ENCODE measurements around the gene CST9L. TPM values are rescaled to one million over a fixed set of nuclear protein-coding genes. Genes with fewer than 3 reads are reported as not detected.

Gene CST9L
- polyA plus RNA-seq, 4 donors: not detected

GRCh38 chr20:23564927-23565326 is 3.4 kb downstream of the CST9L start:
- FAIRE-seq: no peak
- 59 to 68% (median 61%) methylated on average over 3 of the region's 3 CpGs for WGBS, 3 donors

GRCh38 chr20:23562721-23563342 is 5.5 kb downstream of the CST9L start:
- WGBS, 3 donors: 77 to 89% (median 86%) methylated on average over 1 of the region's 1 CpG
- H3K4me1 ChIP-seq (ENCODE audit: control insufficient read depth in 3 of 3, insufficient read depth in 2 of 3, low read depth in 1 of 3, low read length in 2 of 3): no peaks in the 10 kb centered on the region
- FAIRE-seq: no peak
- H3K4me3 ChIP-seq (ENCODE audit: low read depth in 1 of 3, low read length in 3 of 3): no peak overlapping the region
- H3K36me3 ChIP-seq (ENCODE audit: control insufficient read depth in 3 of 3, insufficient read depth in 2 of 3, low read depth in 1 of 3, low read length in 3 of 3): no peaks in the 10 kb centered on the region
- no peaks in the 10 kb centered on the region for H3K27me3 ChIP-seq (ENCODE audit: control insufficient read depth in 3 of 3, insufficient read depth in 3 of 3, low read length in 3 of 3)
- peaks cover 0 to 16% of the 10 kb centered on the region in 2 donors for H3K9me3 ChIP-seq (ENCODE audit: control insufficient read depth in 2 of 2, insufficient read depth in 1 of 2, low read depth in 1 of 2, low read length in 1 of 2)
- H3K27ac ChIP-seq (ENCODE audit: low read depth in 1 of 3, low read length in 2 of 3): no peak overlapping the region
- no peak for DNase-seq

More at GRCh38 chr20:23564927-23565326, 3.4 kb downstream of the CST9L start:
- no peaks in the 10 kb centered on the region for H3K4me1 ChIP-seq (ENCODE audit: control insufficient read depth in 3 of 3, insufficient read depth in 2 of 3, low read depth in 1 of 3, low read length in 2 of 3)
- DNase-seq: no peak
- no peak overlapping the region for H3K4me3 ChIP-seq (ENCODE audit: low read depth in 1 of 3, low read length in 3 of 3)
- peaks cover 0 to 16% of the 10 kb centered on the region in 2 donors for H3K9me3 ChIP-seq (ENCODE audit: control insufficient read depth in 2 of 2, insufficient read depth in 1 of 2, low read depth in 1 of 2, low read length in 1 of 2)
- H3K27me3 ChIP-seq (ENCODE audit: control insufficient read depth in 3 of 3, insufficient read depth in 3 of 3, low read length in 3 of 3): no peaks in the 10 kb centered on the region
- H3K27ac ChIP-seq (ENCODE audit: low read depth in 1 of 3, low read length in 2 of 3): no peak overlapping the region
- H3K36me3 ChIP-seq (ENCODE audit: control insufficient read depth in 3 of 3, insufficient read depth in 2 of 3, low read depth in 1 of 3, low read length in 3 of 3): no peaks in the 10 kb centered on the region

DNA sequence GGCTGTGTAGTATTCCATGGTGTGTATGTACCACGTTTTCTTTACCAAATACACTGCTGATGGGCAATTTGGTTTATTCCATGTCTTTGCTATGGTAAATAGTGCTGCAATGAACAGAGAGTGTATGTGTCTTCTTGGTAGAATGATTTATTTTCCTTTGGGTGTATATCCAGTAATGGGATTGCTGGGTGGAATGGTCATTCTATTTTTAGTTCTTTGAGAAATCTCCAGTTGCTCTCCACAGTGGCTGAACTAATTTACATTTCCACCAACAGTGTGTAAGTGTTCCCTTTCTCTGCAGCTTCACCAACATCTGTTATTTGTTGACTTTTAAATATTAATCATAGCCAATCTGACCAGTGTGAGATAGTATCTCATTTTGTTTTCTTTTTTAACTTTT is 13.9 kb downstream of the CST9L start:
- no peaks in the 10 kb centered on the region for H3K27me3 ChIP-seq (ENCODE audit: control insufficient read depth in 3 of 3, insufficient read depth in 3 of 3, low read length in 3 of 3)
- no peaks in the 10 kb centered on the region for H3K4me1 ChIP-seq (ENCODE audit: control insufficient read depth in 3 of 3, insufficient read depth in 2 of 3, low read depth in 1 of 3, low read length in 2 of 3)
- H3K27ac ChIP-seq (ENCODE audit: low read depth in 1 of 3, low read length in 2 of 3): no peak overlapping the region
- FAIRE-seq: no peak
- no peak for DNase-seq
- no peaks in the 10 kb centered on the region for H3K9me3 ChIP-seq (ENCODE audit: control insufficient read depth in 2 of 2, insufficient read depth in 1 of 2, low read depth in 1 of 2, low read length in 1 of 2)
- H3K36me3 ChIP-seq (ENCODE audit: control insufficient read depth in 3 of 3, insufficient read depth in 2 of 3, low read depth in 1 of 3, low read length in 3 of 3): no peaks in the 10 kb centered on the region
- 24 to 61% (median 33%) methylated on average over 1 of the region's 1 CpG for WGBS, 3 donors
- no peak overlapping the region for H3K4me3 ChIP-seq (ENCODE audit: low read depth in 1 of 3, low read length in 3 of 3)

DNA sequence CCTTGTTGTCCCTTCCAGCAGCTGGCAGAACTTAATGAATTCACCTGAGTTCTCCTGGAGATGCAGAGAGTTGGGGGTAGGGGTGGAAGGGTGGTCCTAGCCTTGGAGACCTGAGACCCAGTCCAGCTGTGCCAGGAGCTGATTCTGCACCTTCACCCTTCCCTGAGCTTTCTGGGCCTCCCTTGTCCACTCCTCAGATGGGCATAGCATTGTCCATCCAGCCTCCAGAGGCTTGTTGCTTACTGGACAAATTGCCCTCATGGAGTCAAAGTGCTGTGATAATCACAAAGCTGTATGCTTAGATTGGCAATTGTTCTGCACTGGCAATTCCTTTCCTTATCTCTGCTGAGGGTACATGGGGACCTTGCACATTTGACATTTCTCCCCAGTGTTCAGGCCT is 16.5 kb downstream of the CST9L start:
- Histone ChIP-seq H3K27me3 (ENCODE audit: control insufficient read depth in 3 of 3, insufficient read depth in 3 of 3, low read length in 3 of 3) (no peaks in the 10 kb centered on the region), H3K9me3 (ENCODE audit: control insufficient read depth in 2 of 2, insufficient read depth in 1 of 2, low read depth in 1 of 2, low read length in 1 of 2) (no peaks in the 10 kb centered on the region), H3K4me1 (ENCODE audit: control insufficient read depth in 3 of 3, insufficient read depth in 2 of 3, low read depth in 1 of 3, low read length in 2 of 3) (peaks cover 0 to 9% (median 0%) of the 10 kb centered on the region in 3 donors), H3K4me3 (ENCODE audit: low read depth in 1 of 3, low read length in 3 of 3) (no peak overlapping the region), H3K36me3 (ENCODE audit: control insufficient read depth in 3 of 3, insufficient read depth in 2 of 3, low read depth in 1 of 3, low read length in 3 of 3) (no peaks in the 10 kb centered on the region), H3K27ac (ENCODE audit: low read depth in 1 of 3, low read length in 2 of 3) (no peak overlapping the region)
- DNase-seq (no peak), FAIRE-seq (no peak)

DNA sequence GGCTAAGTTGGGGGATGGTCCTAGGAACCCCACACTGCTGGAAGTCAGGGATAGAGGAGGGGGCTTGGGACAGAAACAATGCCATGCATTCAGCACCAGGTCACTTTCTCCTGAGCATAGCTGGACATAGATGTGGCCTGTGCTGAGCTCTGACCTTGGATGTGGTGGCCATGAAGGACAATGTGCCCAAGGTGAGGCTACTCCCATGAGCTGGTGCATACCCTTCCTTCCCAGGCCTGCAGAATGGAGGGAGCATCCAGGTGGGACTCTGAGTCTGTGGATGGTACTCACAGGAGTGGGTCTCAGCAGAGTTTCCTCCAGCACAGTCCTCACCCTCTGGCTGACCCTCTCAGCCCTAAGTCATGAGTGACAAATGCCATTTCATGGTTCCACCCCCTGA is 16.9 kb downstream of the CST9L start:
- Histone ChIP-seq H3K27ac (ENCODE audit: low read depth in 1 of 3, low read length in 2 of 3) (no peak overlapping the region), H3K36me3 (ENCODE audit: control insufficient read depth in 3 of 3, insufficient read depth in 2 of 3, low read depth in 1 of 3, low read length in 3 of 3) (no peaks in the 10 kb centered on the region), H3K4me1 (ENCODE audit: control insufficient read depth in 3 of 3, insufficient read depth in 2 of 3, low read depth in 1 of 3, low read length in 2 of 3) (peaks cover 0 to 9% (median 0%) of the 10 kb centered on the region in 3 donors), H3K9me3 (ENCODE audit: control insufficient read depth in 2 of 2, insufficient read depth in 1 of 2, low read depth in 1 of 2, low read length in 1 of 2) (no peaks in the 10 kb centered on the region), H3K27me3 (ENCODE audit: control insufficient read depth in 3 of 3, insufficient read depth in 3 of 3, low read length in 3 of 3) (no peaks in the 10 kb centered on the region), H3K4me3 (ENCODE audit: low read depth in 1 of 3, low read length in 3 of 3) (no peak overlapping the region)
- no peak for FAIRE-seq
- DNase-seq: no peak

- 53 to 66% (median 66%) methylated on average over 4 of the region's 4 CpGs for WGBS, 3 donors
- H3K27ac ChIP-seq (ENCODE audit: low read depth in 1 of 3, low read length in 2 of 3): no peak overlapping the region
- FAIRE-seq (no peak), DNase-seq (no peak)
- no peak overlapping the region for H3K4me3 ChIP-seq (ENCODE audit: low read depth in 1 of 3, low read length in 3 of 3)
- H3K4me1 ChIP-seq (ENCODE audit: control insufficient read depth in 3 of 3, insufficient read depth in 2 of 3, low read depth in 1 of 3, low read length in 2 of 3): peaks cover 0 to 9% (median 0%) of the 10 kb centered on the region in 3 donors
- no peaks in the 10 kb centered on the region for H3K36me3 ChIP-seq (ENCODE audit: control insufficient read depth in 3 of 3, insufficient read depth in 2 of 3, low read depth in 1 of 3, low read length in 3 of 3)
- no peaks in the 10 kb centered on the region for H3K27me3 ChIP-seq (ENCODE audit: control insufficient read depth in 3 of 3, insufficient read depth in 3 of 3, low read length in 3 of 3)
- no peaks in the 10 kb centered on the region for H3K9me3 ChIP-seq (ENCODE audit: control insufficient read depth in 2 of 2, insufficient read depth in 1 of 2, low read depth in 1 of 2, low read length in 1 of 2)
These were observed 18.1 kb downstream of the CST9L start for GRCh38 chr20:23550227-23550626.

DNA sequence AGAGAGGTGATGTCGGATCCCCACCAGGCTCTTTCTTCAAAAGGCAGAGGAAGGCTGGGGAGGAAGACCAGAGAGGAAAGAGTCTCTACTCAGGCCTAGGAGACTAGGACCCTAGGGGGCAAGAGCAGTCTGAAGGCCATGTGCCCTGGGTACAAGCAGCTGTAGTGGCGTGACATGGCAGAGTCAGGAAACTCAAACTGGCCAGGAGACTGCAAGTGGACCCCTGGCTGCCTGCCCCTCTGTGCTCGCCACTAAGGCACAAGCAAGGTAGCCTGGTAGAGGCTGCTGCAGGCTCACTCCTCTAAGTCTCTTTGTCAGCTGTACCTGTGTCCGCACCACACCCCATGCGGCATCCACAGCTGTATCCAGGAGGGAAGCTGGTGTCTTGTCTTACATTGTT is 19.9 kb downstream of the CST9L start:
- 66 to 70% (median 68%) methylated on average over 5 of the region's 5 CpGs for WGBS, 3 donors
- Histone ChIP-seq H3K9me3 (ENCODE audit: control insufficient read depth in 2 of 2, insufficient read depth in 1 of 2, low read depth in 1 of 2, low read length in 1 of 2) (peaks cover 0 to under 1% of the 10 kb centered on the region in 2 donors), H3K36me3 (ENCODE audit: control insufficient read depth in 3 of 3, insufficient read depth in 2 of 3, low read depth in 1 of 3, low read length in 3 of 3) (no peaks in the 10 kb centered on the region), H3K27ac (ENCODE audit: low read depth in 1 of 3, low read length in 2 of 3) (no peak overlapping the region), H3K4me3 (ENCODE audit: low read depth in 1 of 3, low read length in 3 of 3) (no peak overlapping the region), H3K27me3 (ENCODE audit: control insufficient read depth in 3 of 3, insufficient read depth in 3 of 3, low read length in 3 of 3) (no peaks in the 10 kb centered on the region), H3K4me1 (ENCODE audit: control insufficient read depth in 3 of 3, insufficient read depth in 2 of 3, low read depth in 1 of 3, low read length in 2 of 3) (peaks cover 0 to 9% (median 0%) of the 10 kb centered on the region in 3 donors)
- no peak for DNase-seq
- no peak for FAIRE-seq

DNA sequence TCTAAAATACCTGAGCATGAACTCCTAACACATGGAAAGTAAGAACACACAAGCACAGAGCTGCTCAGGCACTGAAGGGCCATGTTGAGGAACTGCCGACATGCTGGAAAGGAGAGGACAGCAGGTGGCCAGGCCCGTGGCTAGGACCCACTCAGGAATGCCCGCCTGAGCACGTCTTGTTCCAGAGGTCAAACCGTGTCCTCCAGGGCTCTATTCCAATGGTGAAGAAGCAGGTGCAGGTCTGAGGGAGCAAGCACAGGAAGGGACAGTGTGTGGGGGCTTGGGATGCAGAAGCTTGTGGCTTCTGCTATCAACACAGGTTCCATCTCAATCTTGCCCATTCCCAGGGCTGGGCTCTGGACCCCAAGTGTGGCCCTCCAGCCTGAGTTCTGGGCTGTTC is 20.7 kb downstream of the CST9L start:
- H3K27me3 ChIP-seq (ENCODE audit: control insufficient read depth in 3 of 3, insufficient read depth in 3 of 3, low read length in 3 of 3): no peaks in the 10 kb centered on the region
- H3K27ac ChIP-seq (ENCODE audit: low read depth in 1 of 3, low read length in 2 of 3): no peak overlapping the region
- WGBS, 3 donors: 43 to 75% (median 60%) methylated on average over 5 of the region's 5 CpGs
- H3K4me3 ChIP-seq (ENCODE audit: low read depth in 1 of 3, low read length in 3 of 3): no peak overlapping the region
- H3K36me3 ChIP-seq (ENCODE audit: control insufficient read depth in 3 of 3, insufficient read depth in 2 of 3, low read depth in 1 of 3, low read length in 3 of 3): no peaks in the 10 kb centered on the region
- peaks cover 0 to 9% (median 0%) of the 10 kb centered on the region in 3 donors for H3K4me1 ChIP-seq (ENCODE audit: control insufficient read depth in 3 of 3, insufficient read depth in 2 of 3, low read depth in 1 of 3, low read length in 2 of 3)
- DNase-seq: no peak
- FAIRE-seq: no peak
- peaks cover 0 to 2% of the 10 kb centered on the region in 2 donors for H3K9me3 ChIP-seq (ENCODE audit: control insufficient read depth in 2 of 2, insufficient read depth in 1 of 2, low read depth in 1 of 2, low read length in 1 of 2)

All from small intestine (tissue), 7 donors.